GM18858 (cell line): ENCODE results near the gene OR10H5.
"Not testable (repeated sequence)": the region's sequence is repeated elsewhere in the genome, so short reads cannot be mapped to it uniquely, and the experiment has no call there.

Source experiments
- ATAC-seq: cut with Tn5 transposase; IDR thresholded peaks from one replicate; pipeline ENCODE4 v1.9.1; 2021; ENCODE audit not compliant: unreplicated experiment

The OR10H5 gene

DNA sequence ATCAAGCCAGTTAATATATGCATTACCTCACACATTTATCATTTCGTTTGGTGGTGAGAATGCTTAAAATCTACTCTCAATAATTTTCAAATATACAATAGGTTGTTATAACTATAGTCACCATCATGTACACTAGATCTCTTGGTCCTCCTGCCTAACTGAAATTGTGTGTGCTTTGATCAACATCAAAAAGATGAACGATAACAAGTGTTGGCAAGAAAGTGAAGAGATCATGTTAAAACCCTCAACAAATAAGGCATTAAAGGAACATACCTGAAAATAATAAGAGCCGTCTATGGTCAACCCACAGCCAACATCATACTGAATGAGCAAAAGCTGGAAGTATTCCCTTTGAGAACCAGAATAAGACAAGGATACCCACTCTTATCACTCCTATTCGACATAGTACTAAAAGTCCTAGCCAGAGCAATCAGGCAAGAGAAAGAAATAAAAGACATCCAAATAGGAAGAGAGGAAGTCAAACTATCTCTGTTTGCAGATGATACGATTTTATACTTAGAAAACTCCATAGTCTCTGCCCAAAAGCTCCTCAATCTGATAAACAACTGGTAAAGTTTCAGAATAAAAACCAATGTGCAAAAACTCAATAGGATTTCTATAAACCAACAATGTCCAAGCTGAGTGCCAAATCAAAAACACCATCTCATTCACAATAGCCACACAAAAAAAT, 55.9 kb downstream of the OR10H5 start:
- ATAC-seq = no peak

DNA sequence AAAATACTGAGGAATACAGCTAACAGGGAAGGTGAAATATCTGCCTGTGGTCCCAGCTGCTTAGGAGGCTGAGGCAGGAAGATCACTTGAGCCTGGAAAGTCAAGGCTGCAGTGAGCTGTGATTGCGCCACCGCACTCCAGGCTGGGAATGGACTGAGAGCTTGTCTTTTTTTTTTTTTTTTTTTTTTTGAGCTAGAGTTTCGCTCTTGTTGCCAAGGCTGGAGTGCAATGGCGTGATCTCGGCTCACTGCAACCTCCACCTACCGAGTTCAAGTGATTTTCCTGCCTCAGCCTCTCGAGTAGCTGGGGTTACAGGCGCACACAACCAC, 56.4 kb downstream of the OR10H5 start:
- not testable (repeated sequence) for ATAC-seq

DNA sequence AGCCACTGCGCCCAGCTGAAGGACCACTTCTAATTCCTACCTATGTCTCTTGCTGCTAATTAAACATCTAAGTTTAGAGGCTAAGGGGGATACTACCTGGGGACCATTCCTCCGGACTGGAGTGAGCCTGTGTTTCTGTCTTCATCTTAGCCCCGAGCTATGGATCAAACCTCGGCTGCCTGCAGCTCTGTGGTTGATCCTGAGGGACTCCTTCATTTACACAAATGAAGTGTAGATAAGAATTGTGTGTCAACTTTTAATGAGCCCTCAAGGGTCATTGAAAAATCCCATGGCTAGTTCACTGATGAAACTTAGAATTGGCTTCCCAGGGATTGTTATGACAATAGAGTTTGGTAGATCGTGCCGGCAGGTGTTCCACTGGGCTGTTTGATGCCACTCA, 59.5 kb downstream of the OR10H5 start:
- ATAC-seq = no peak

DNA sequence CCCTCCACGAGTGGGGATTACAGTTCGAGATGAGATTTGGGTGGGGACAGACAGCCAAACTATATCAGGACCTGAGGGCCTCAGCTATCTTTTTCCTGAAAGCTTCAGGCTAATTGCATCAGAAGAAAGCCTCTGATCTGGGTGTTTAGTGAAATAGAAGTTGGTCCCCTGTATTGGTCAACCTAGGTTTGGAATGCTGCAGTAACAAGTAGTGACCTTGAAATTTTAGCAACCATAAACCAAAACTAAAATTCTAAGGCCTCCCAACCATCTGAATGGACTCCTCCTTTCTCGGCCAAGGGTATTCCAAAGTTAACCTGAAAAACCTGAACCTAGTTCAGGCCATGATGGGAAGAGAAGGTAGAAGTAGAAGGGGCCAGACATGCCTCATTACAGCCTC, 62.9 kb downstream of the OR10H5 start:
- ATAC-seq = no peak
